ENCODE results near the gene ELMOD2.
A peak's percentile ranks its signal among the peaks of the same experiment; 100 is the strongest.
"Not testable (repeated sequence)": the region's sequence is repeated elsewhere in the genome, so short reads cannot be mapped to it uniquely, and the experiment has no call there.

ELMOD2 gene

DNA sequence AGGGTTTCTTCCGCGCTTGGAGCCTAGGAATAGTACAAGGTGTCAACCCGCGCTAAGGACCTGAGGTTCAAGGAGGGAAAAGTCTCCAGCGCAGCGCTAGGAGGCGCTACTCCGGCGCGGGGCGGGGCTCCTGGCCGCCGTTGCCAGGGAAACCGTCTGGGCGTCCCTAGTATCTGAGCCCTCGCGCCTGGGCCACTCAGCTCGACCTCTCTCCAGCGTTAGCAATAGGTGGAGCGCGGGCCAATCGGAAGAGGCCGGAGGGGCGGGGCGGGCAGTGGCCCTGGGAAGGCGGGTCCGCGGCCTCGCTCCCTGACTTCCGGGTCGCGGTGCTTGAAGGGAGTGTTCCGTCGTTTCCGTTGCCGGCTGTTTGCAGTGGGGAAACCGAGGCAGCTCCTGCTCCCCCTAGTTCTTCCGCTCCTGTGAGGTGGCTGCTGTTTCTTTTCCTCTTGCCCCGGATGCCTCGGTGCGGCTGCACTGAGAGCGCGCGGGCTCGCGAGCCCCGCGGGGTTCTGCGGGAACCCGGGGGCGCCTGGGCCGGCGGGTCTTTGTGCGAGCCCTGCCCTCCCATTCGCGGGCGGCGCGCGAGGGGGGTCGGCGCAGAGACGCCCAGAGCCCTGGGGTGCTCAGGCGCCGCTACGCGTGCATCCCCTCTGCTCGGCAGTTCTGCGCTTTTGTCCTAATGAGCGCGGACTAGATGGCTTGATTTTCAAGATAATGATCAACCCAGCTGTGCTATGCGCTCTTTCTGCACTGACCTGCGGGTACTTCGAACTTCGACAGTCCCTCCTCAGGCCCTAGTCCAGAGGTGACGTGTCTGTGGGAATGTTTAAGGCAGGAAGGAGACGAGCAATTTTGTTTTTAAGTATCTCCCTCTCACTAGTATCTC is at the start of gene ELMOD2:
Gene ELMOD2, plus strand, starts transcription at position 312 of the 886 bp plus-strand sequence. CDS start 1,261 bp downstream, outside the sequence.
- Histone ChIP-seq H3K9me3 (ENCODE audit: insufficient read depth, low read depth, low read length) (no peaks in the 10 kb centered on the region), H3K4me1 (ENCODE audit: insufficient read depth, low read length) (no peaks in the 10 kb centered on the region; the same call in 1 of the 2 replicates), H3K27ac (ENCODE audit: low read length) (peak within 1 kb of the TSS; percentile 30), H3K27me3 (ENCODE audit: insufficient read depth, low read length) (peaks cover 17% of the 10 kb centered on the region), H3K4me3 (ENCODE audit: low read length) (peak within 1 kb of the TSS; percentile 86), H3K9ac (ENCODE audit: low read depth, low read length) (peak within 1 kb of the TSS; percentile 90), H3K36me3 (ENCODE audit: insufficient read depth, low read depth, low read length) (peaks cover 23% of the 10 kb centered on the region)

DNA sequence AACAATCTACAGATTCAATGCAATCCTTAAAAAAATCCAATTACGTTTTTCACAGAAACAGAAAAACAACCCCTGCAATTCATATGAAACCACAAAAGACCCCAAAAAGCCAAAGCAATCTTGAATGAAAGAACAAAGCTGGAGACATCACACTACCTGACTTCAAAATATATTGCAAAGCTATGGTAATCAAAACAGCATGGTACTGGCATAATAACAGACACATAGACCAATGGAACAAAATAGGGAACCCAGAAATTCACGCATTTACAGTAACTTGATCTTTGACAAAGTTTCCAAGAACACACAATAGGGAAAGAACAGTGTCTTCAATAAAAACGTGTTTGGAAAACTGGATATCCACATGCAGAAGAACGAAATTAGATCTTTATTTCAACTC is 40.5 kb upstream of the ELMOD2 start:
- Histone ChIP-seq H3K27me3 (ENCODE audit: insufficient read depth, low read length) (no peaks in the 10 kb centered on the region), H3K36me3 (ENCODE audit: insufficient read depth, low read depth, low read length) (no peaks in the 10 kb centered on the region), H3K27ac (ENCODE audit: low read length) (no peak overlapping the region), H3K9me3 (ENCODE audit: insufficient read depth, low read depth, low read length) (peaks cover 9% of the 10 kb centered on the region; the same call in 1 of the 2 replicates), H3K9ac (ENCODE audit: low read depth, low read length) (no peak overlapping the region), H3K4me1 (ENCODE audit: insufficient read depth, low read length) (no peaks in the 10 kb centered on the region), H3K4me3 (ENCODE audit: low read length) (no peak overlapping the region)

DNA sequence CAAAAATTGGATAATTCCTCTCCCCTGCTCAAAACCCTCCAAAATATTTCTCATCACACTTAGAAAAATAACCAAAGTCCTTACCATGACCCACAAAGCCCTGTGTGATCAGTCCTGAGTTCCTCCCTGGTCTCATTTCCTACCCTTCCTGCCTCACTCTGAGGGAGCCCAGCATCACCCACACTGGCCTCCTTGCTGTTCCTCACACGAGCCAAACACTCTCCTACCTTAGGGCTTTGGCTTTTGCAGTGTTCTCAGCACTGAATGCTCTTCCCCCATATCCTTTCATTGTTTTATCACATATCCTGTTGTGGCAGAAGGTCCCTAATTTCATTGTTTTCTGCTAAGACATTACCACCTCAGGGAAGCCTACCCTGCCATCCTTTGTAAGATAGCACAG is 38.0 kb upstream of the ELMOD2 start:
- no peaks in the 10 kb centered on the region for H3K36me3 ChIP-seq (ENCODE audit: insufficient read depth, low read depth, low read length)
- H3K27me3 ChIP-seq (ENCODE audit: insufficient read depth, low read length) = no peaks in the 10 kb centered on the region
- no peak overlapping the region for H3K4me3 ChIP-seq (ENCODE audit: low read length)
- H3K27ac ChIP-seq (ENCODE audit: low read length) = no peak overlapping the region
- H3K4me1 ChIP-seq (ENCODE audit: insufficient read depth, low read length) = no peaks in the 10 kb centered on the region
- H3K9me3 ChIP-seq (ENCODE audit: insufficient read depth, low read depth, low read length) = peaks cover 9% of the 10 kb centered on the region; the same call in 1 of the 2 replicates
- no peak overlapping the region for H3K9ac ChIP-seq (ENCODE audit: low read depth, low read length)

- Histone ChIP-seq H3K9me3 (ENCODE audit: insufficient read depth, low read depth, low read length) (no peaks in the 10 kb centered on the region), H3K27ac (ENCODE audit: low read length) (no peak overlapping the region), H3K27me3 (ENCODE audit: insufficient read depth, low read length) (peaks cover 65% of the 10 kb centered on the region), H3K36me3 (ENCODE audit: insufficient read depth, low read depth, low read length) (no peaks in the 10 kb centered on the region), H3K9ac (ENCODE audit: low read depth, low read length) (peak overlapping the region; percentile 53; the same call in 1 of the 2 replicates), H3K4me1 (ENCODE audit: insufficient read depth, low read length) (no peaks in the 10 kb centered on the region), H3K4me3 (ENCODE audit: low read length) (peak overlapping the region; percentile 72)
Observed at GRCh38 chr4:140497405-140497746, 26.6 kb upstream of the ELMOD2 start.

DNA sequence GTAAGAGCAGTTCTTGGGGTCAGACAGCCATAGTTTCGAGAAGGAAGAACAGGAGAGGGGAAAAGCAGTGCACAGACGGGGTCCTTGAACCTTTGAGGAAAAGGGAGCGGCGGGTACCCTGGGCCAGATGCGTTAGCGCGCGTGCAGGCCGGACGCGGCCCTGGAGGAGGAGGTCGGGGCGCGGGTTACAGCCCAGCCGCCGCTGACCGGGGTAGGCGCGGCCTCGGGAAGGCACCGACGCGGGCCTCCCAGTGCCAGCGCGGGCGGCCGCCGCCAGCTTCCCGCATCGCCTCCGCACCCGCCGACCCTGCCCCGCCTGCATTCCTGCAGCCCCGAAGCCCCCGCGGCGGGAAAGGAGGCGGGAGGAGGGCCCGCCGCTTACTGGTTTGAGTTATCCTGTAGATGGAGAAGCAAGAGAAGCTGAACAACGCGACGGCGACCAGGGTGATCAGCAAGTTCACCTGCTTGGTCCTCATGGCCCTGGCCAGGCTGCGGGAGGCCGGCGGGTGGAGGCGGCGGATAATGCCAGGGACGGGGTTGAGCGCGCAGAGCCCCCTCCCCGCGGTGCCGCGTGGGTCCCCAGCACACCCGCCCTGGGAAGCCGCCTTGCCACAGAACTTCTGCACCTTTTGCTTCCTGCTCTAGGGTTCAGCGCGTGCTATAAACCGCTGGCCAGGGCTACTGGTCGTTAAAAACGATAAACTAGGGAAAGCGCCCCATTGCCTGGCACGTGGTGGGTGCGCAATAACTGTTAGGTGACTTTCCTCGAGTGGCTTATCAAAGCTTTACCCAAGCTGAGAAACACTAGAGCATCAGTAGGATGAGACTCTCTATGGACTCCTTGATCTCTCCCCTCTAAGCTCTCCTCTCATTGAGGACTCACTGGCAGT is 26.0 kb upstream of the ELMOD2 start, which contains the start of gene MGAT4D:
Gene MGAT4D, minus strand, starts transcription at position 547 of the 890 bp plus-strand sequence. Its CDS starts 71 bp downstream, at position 476.
- Histone ChIP-seq H3K27me3 (ENCODE audit: insufficient read depth, low read length) (peaks cover 65% of the 10 kb centered on the region), H3K27ac (ENCODE audit: low read length) (no peak within 1 kb of the TSS), H3K9me3 (ENCODE audit: insufficient read depth, low read depth, low read length) (no peaks in the 10 kb centered on the region), H3K9ac (ENCODE audit: low read depth, low read length) (peak within 1 kb of the TSS; percentile 53; the same call in 1 of the 2 replicates), H3K4me1 (ENCODE audit: insufficient read depth, low read length) (no peaks in the 10 kb centered on the region), H3K4me3 (ENCODE audit: low read length) (peak within 1 kb of the TSS; percentile 72), H3K36me3 (ENCODE audit: insufficient read depth, low read depth, low read length) (no peaks in the 10 kb centered on the region)

GRCh38 chr4:140499391-140499790 is 24.6 kb upstream of the ELMOD2 start:
- Histone ChIP-seq H3K36me3 (ENCODE audit: insufficient read depth, low read depth, low read length) (no peaks in the 10 kb centered on the region), H3K4me3 (ENCODE audit: low read length) (no peak overlapping the region), H3K9me3 (ENCODE audit: insufficient read depth, low read depth, low read length) (no peaks in the 10 kb centered on the region), H3K27ac (ENCODE audit: low read length) (no peak overlapping the region), H3K9ac (ENCODE audit: low read depth, low read length) (no peak overlapping the region), H3K4me1 (ENCODE audit: insufficient read depth, low read length) (no peaks in the 10 kb centered on the region), H3K27me3 (ENCODE audit: insufficient read depth, low read length) (peaks cover 65% of the 10 kb centered on the region)

- Histone ChIP-seq H3K4me3 (ENCODE audit: low read length) (no peak overlapping the region), H3K9me3 (ENCODE audit: insufficient read depth, low read depth, low read length) (peaks cover 18% of the 10 kb centered on the region), H3K36me3 (ENCODE audit: insufficient read depth, low read depth, low read length) (no peaks in the 10 kb centered on the region), H3K27me3 (ENCODE audit: insufficient read depth, low read length) (peaks cover 25% of the 10 kb centered on the region), H3K27ac (ENCODE audit: low read length) (no peak overlapping the region), H3K9ac (ENCODE audit: low read depth, low read length) (no peak overlapping the region), H3K4me1 (ENCODE audit: insufficient read depth, low read length) (no peaks in the 10 kb centered on the region)
Observed at GRCh38 chr4:140504261-140504660, 19.7 kb upstream of the ELMOD2 start.

DNA sequence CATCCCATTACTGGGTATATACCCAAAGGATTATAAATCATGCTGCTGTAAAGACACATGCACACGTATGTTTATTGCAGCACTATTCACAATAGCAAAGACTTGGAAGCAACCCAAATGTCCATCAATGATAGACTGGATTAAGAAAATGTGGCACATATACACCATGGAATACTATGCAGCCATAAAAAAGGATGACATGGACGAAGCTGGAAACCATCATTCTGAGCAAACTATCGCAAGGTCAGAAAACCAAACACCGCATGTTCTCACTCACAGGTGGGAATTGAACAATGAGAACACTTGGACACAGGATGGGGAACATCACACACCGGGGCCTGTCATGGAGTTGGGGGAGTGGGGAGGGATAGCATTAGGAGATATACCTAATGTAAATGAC is 10.2 kb upstream of the ELMOD2 start:
- not testable (repeated sequence) for H3K9me3 ChIP-seq (ENCODE audit: insufficient read depth, low read depth, low read length); H3K4me1 ChIP-seq (ENCODE audit: insufficient read depth, low read length); H3K9ac ChIP-seq (ENCODE audit: low read depth, low read length); H3K27me3 ChIP-seq (ENCODE audit: insufficient read depth, low read length); H3K4me3 ChIP-seq (ENCODE audit: low read length); H3K36me3 ChIP-seq (ENCODE audit: insufficient read depth, low read depth, low read length); H3K27ac ChIP-seq (ENCODE audit: low read length)

DNA sequence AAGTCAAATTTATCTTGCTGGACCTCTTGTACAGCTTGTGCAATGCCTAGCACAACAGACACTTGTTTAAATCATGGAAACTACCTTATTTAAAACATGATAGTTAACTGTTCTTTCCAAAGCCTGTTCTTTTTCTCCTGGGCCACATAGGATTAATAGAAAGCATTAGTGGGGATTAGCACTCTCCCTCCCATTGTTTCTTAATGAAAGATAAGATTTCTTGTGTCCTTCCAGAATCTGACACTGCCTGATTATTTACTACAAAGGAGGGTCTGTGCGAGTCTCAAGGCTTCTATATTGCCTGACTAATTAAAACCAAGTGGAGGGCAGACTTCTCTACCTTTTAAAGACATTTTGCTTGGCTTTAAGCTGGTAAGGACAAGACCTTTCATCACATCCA is 8.5 kb upstream of the ELMOD2 start:
- Histone ChIP-seq H3K9me3 (ENCODE audit: insufficient read depth, low read depth, low read length) (no peaks in the 10 kb centered on the region), H3K4me1 (ENCODE audit: insufficient read depth, low read length) (no peaks in the 10 kb centered on the region), H3K27me3 (ENCODE audit: insufficient read depth, low read length) (no peaks in the 10 kb centered on the region), H3K4me3 (ENCODE audit: low read length) (no peak overlapping the region), H3K27ac (ENCODE audit: low read length) (no peak overlapping the region), H3K9ac (ENCODE audit: low read depth, low read length) (no peak overlapping the region), H3K36me3 (ENCODE audit: insufficient read depth, low read depth, low read length) (no peaks in the 10 kb centered on the region)

- Histone ChIP-seq H3K36me3 (ENCODE audit: insufficient read depth, low read depth, low read length) (peaks cover 19% of the 10 kb centered on the region), H3K9me3 (ENCODE audit: insufficient read depth, low read depth, low read length) (no peaks in the 10 kb centered on the region), H3K4me1 (ENCODE audit: insufficient read depth, low read length) (no peaks in the 10 kb centered on the region; the same call in 1 of the 2 replicates), H3K27me3 (ENCODE audit: insufficient read depth, low read length) (peaks cover 17% of the 10 kb centered on the region), H3K4me3 (ENCODE audit: low read length) (peak overlapping the region; percentile 57), H3K9ac (ENCODE audit: low read depth, low read length) (no peak overlapping the region), H3K27ac (ENCODE audit: low read length) (no peak overlapping the region)
Observed at GRCh38 chr4:140523370-140523856, 555 bp upstream of the ELMOD2 start.

DNA sequence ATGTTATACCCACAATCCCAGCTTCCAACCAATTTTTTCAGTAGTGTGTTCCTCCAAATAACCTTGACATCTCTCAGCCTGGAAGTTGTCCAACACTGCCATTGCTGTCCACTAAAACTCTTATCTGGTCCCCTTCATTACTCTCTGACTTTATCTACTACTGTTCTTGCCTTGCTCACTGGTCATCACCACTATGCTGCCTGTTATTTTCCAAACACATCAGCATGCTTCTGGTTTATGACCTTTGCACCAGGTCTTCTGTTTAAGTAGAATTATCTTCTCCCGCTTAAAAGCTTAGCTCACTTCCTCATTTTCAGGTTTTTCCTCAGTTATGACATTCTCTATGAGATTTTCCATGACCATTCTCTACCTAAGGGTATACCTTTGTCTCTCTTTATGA is 5.5 kb downstream of the ELMOD2 start:
- no peak overlapping the region for H3K9ac ChIP-seq (ENCODE audit: low read depth, low read length)
- no peaks in the 10 kb centered on the region for H3K27me3 ChIP-seq (ENCODE audit: insufficient read depth, low read length)
- no peaks in the 10 kb centered on the region; the same call in 1 of the 2 replicates for H3K4me1 ChIP-seq (ENCODE audit: insufficient read depth, low read length)
- no peaks in the 10 kb centered on the region for H3K9me3 ChIP-seq (ENCODE audit: insufficient read depth, low read depth, low read length)
- H3K4me3 ChIP-seq (ENCODE audit: low read length) = no peak overlapping the region
- no peak overlapping the region for H3K27ac ChIP-seq (ENCODE audit: low read length)
- peaks cover 38% of the 10 kb centered on the region for H3K36me3 ChIP-seq (ENCODE audit: insufficient read depth, low read depth, low read length)

Measured in iPS-20b (cell line).